Stimulated activated CD8-positive, alpha-beta memory T cell treated with anti-CD3 and anti-CD28 coated beads, Interleukin-7, amount 100 ng/mL, for 24 hours (primary cell): ENCODE results near the gene CCDC148.
"Not testable (repeated sequence)": the region's sequence is repeated elsewhere in the genome, so short reads cannot be mapped to it uniquely, and the experiment has no call there.

Experiments used
- DNase-seq: peaks from one replicate; pipeline ENCODE4 v3.0.0-alpha.2; 2020; ENCODE audit warnings: low read depth

CCDC148 gene

DNA sequence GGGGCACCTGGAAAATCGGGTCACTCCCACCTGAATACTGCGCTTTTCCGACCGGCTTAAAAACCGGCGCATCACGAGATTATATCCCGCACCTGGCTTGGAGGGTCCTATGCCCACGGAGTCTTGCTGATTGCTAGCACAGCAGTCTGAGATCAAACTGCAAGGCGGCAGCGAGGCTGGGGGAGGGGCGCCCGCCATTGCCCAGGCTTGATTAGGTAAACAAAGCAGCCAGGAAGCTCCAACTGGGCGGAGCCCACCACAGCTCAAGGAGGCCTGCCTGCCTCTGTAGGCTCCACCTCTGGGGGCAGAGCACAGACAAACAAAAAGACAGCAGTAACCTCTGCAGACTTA, 105.1 kb downstream of the CCDC148 start:
- DNase-seq: not testable (repeated sequence)

DNA sequence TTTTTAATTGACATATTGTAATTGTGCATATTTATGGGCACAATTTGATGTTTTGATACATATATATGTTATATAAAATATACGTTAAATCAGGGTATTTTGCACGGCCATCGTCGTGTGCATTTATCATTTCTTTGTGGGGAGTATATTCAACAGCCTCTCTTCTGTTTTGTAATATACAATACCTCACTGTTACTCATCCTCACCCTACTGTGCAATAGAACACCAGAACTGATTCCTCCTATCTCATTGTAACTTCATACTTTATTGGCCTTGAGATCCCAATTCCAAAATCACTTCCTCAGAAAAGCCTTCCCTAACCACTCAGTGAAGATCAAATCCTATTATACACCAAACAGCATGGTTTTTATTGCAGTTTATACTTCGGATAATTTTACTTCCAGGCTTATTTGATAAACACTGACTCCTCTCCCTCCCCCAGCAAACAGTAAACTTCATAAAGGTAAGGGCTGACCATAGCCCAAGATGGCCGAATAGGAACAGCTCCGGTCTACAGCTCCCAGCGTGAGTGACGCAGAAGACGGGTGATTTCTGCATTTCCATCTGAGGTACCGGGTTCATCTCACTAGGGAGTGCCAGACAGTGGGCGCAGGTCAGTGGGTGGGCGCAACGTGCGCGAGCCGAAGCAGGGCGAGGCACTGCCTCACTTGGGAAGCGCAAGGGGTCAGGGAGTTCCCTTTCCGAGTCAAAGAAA, 105.6 kb downstream of the CCDC148 start:
- DNase-seq: not testable (repeated sequence)

DNA sequence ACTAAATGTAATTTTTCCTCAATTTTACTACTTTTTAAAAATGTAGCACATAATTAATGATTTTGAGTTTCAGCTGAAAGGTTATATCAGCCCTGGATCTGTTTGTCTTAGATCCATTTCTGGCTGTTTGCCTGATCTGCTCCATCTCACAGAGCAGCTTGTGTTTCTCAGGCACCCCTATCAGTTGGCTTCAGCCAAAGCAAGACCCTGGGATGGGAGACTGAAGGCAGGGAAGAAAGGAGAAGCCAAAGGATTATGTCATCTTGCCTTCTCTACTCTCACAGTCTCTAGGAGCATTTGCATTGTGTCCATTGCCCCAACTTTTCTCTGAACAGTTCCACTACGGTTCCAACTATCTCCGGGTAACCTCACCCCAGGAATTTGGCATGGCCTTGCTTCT, 110.5 kb downstream of the CCDC148 start:
- no peak for DNase-seq

DNA sequence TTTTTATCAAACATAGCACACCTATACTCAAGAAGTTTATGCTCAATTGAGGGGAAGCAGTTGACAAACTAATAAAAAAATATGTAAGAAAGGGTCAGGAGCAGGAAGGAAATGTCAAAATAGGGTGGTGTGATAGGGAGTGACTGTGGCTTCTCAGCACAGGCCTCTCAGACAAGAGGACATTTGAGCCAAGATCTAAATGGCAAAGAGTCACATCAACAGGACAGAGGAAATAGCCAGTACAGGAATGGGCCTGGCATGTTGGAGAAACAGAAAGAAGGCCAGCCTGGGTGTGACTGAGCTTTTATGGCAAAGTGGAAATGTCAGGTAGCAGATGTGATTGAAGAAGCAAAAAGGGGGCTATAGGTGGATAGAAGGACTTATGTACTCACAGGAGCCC, 117.0 kb downstream of the CCDC148 start:
- DNase-seq: no peak

DNA sequence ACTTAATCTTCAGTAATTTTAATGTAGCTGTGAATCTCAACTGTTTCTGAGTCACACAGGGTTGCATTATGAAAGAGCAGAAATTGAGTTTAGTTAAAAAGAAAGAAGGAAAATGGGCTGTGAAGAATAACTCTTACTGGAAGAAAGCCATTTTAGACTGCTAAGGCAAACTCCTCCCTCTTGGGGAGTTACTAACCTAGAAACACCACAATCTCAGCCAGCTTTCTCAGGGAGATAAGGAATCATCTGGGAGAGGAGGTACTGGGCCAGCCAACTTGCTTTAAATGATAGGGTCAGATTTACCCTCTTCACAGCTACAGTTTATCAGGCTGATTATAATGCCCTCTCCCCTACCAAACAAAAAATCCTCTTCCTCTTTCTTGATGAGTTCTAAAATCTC, 119.5 kb downstream of the CCDC148 start:
- DNase-seq: no peak

DNA sequence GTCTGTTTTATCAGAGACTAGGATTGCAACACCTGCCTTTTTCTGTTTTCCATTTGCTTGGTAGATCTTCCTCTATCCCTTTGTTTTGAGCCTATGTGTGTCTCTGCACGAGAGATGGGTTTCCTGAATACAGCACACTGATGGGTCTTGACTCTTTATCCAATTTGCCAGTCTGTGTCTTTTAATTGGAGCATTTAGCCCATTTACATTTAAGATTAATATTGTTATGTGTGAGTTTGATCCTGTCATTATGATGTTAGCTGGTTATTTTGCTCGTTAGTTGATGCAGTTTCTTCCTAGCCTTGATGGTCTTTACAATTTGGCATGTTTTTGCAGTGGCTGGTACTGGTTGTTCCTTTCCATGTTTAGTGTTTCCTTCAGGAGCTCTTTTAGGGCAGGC, 124.8 kb downstream of the CCDC148 start:
- not testable (repeated sequence) for DNase-seq

DNA sequence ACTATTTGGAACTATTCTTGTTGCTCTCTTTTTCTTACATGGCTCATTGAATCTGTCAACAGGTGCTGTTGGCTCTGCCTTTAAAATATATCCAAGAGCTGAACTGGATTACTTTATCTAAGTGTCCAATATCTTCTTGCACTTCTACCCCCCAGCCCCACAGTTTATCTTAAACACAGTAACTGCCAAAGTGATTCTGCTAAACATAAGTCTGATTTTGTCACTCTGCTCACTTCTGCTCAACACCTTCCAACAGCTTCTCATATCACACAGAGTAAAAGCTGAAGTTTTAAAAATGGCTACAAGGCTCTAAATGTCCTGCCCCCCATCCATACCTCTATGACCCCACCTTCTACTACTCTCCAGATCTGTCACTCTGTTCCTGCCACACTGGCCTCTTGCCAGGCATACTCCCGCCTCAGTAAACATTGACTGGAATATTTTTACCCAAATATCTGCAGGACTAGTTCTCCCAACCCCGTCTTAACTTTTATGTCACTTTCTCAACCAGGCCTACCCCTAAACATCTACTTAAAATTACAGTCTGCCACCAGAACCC, 130.7 kb downstream of the CCDC148 start:
- DNase-seq: no peak

DNA sequence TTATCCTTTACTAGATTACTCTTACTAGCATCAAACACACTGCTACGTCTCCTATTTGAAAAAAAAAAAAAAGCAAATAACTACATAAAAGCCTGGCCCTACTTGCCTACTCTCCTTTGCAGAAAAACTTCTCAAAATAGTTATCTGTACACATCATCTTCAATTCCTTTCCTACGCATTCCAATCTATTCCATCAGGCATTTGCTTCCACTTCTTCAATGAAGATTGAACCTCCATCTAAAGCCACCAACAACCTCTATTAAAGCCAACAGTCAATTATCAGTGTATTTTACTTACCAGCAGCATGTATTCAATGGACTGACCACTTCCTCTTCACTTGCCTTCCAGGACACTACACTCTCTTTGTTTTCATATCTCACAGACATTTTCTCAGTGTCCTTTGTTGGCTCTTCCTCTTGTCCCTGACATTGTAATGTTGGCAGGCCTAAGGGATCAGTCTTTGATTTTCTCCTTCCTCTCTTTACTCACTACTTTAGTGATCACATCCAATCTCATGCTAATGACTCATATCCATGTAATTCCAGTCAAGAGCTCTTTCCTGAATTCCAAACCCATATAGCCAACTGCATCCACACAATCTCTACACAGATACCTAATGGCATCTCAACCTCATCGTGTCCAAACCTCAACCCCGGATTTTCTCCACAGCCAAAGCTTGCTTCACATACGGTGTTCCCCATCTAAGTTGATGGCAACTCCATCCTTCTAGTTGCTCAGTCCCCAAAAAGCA, 131.3 kb downstream of the CCDC148 start:
- no peak for DNase-seq

DNA sequence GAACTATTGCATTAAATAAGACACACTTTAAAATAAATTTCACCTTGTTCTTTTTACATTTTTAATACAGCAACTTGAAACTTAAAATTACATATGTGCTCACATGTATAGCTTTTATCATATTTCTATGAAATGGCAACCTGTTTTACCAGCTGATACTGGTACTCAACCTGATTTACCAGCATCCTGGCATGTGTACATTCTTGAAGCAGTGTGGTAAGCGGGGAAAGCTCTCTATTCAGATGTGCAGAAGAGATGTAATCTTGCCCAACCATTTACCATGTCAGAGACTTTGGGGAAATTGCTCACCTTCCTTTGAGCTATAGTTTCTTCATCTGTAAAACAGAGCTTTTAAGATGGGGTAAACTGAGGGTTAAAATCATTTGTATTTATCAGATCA, 133.2 kb downstream of the CCDC148 start:
- DNase-seq: no peak

DNA sequence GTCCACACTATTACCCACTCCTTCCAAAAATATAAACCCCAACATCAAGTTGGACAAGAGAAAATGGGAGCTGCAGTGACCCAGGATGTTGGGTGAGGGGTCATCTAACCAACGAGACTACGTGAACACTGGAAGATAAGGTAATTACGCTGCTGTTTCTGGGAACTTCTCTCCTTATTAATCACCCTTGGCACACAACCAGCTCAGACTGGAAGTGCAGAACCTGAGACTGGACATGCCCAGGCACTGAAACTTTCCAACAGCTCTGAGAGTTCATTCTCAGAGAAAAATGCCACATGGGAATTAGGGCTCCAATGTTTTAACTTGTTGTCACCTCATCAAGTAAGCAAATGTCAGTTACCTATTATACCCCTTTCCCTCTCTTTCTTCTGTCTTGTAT, 135.3 kb downstream of the CCDC148 start:
- no peak for DNase-seq

DNA sequence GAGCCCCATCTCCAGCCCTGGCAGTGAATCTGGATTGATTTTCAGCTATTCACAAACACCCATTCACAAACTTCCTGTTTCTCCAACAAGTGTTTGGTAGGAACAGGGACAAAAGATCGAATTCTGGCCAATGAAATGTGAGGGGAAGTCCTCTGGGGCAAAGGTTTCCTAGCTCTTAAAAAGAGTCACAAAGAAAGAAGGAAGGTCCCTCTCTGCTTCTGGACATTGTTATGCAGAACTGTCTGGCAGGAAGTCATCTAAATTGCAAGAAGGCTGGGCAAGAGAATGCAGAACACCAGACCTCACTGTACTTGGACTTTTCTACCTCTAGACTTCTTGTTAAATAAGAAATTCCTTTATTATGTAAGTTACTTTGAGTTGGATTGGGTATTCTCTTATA, 137.3 kb downstream of the CCDC148 start:
- no peak for DNase-seq

DNA sequence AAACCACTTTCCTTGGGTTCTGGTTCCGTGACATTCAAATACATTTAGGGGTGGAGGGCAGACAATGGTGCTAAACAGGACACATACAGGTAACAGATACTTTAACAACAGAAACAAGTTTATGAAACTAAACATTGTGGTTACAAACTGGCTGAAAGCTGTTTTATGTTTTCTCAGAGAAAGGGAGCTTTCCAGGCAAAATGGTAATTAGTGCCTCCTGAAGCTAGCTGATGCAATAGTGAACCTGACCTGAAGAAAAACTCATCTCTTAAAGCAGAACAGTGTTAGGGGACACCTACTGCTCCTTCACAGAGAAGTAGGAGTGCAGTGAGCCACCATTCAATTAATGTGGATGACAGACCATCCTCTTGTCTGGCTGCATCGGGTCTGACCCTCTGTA, 138.9 kb downstream of the CCDC148 start:
- no peak for DNase-seq

DNA sequence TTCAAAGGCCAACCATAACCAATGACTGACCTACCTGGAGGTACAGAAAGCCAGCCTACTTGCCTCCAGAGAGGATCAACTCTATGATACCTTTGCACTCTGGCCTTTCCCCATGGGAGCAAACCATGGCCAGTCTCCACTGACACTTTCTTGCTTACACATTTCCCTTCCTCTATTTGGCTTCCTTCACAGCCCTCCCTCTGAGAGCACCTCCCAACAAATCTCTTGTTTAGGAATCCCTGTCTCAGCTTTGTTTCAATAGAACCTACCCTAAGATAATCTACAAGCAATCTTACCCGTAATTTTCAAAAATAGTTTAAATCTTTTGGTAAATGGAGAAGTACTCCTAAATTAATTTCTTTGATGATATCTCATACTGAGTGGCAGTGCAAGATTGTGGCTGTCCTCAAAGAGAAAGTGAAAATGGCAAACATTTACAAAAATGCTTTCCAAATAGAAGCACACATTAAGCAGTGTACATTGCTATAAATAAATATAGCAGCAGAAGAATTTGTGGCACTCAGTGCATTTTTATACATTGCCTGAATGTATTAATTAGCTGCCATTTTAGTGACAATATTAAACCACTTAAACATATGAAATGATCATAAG, 140.6 kb downstream of the CCDC148 start:
- no peak for DNase-seq

DNA sequence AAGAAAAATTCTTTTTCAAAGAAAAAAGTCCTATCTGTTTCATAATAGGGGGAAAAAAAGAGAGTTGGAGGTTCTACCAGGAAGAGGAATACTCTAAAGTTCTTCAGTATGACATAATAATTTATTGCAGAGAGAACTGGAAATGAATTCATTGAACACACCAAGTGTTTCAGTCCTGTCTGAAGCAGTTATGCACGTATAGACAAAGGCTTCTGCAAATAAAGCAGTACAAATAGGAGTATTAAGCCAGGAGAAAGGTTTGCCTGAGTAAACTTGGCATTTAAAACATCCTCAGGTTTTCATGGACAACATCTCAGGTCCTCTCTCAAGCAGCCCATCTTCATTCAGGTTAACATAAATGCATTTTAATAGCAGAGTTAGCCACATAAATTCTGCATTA, 141.6 kb downstream of the CCDC148 start:
- no peak for DNase-seq

DNA sequence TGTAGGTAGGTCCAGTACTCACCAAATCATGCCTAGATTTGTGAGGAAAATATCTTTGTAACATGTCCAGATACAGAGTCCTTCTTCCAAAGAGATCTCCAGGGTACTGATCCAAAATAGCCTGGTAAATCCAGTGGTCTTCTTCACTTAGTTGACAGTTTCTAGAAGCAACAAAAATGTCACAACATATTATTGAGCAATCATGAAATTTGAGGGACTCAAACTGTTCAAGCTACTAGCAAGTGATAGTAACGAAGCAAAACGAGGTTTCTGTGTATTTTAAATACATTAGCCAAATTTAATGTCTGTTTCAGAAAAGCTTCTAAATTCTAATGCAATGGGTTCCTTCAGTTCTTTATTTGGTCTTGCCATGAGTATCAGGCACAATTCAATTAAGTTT, 142.8 kb downstream of the CCDC148 start:
- DNase-seq: no peak

DNA sequence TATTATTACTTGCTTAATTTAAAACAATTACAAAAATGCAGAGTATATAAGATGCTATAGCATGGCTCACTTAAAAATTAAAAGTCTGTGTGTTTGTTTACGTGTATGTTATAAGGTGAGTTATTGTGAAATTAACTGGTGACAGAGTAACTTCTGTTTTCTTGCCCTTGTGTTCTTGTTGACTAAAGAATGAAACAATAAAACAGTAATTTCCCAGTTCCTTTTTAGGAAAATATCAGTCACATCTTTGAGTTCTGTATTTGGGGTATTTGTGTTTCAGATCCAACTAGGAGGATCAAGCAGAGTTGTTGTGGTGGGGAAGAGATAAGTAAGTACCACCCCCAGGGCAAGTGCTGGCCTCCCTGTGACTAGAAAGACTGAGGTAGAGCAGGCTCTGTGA, 143.6 kb downstream of the CCDC148 start:
- no peak for DNase-seq

DNA sequence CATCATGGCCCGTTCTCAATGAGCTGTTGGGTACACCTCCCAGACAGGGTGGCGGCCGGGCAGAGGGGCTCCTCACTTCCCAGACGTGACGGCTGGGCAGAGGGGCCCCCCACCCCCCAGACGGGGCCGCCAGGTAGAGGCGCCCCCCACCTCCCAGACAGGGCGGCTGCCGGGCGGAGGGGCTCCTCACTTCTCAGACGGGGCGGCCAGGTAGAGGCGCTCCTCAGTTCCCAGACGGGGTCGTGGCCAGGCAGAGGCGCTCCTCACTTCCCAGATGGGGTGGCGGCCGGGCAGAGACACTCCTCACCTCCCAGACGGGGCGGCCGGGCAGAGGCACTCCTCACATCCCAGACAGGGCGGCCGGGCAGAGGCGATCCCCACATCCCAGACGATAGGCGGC, 146.1 kb downstream of the CCDC148 start:
- not testable (repeated sequence) for DNase-seq

DNA sequence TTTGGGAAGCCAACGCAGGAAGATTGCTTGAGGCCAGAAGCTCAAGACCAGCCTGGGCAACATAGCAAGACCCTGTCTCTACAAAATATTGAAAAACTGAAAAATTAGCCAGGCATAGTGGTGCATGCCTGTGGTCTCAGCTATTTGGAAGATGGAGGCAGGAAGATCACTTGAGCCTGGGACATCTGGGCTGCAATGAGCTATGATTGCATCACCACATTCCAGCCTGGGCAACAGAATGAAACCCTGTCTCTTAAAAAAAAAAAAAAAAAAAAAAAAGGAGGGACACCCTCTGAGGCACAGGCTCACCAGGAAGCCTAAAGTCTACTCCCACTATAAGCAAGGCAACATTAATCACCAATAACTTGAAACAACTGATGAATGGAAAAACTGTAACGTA, 151.1 kb downstream of the CCDC148 start:
- DNase-seq: no peak

DNA sequence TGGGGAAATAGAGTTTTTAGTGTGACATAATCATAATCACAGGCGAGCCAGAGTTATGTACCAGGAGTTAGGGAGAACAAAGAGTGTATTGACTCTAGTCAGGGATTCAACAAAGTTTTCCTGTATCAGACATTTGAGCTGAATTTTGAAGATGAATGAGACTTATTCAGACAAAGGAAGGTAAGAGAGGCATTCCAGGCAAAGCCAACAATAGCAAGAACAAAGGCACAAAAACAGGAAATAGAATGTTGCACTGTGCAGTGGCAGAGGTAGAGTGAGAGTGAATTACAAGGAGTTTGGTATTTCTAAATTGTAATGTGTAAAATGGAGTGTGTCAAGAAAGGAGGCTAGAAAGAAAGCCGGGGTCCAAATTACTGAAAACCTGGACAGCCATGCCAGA, 156.2 kb downstream of the CCDC148 start:
- no peak for DNase-seq

DNA sequence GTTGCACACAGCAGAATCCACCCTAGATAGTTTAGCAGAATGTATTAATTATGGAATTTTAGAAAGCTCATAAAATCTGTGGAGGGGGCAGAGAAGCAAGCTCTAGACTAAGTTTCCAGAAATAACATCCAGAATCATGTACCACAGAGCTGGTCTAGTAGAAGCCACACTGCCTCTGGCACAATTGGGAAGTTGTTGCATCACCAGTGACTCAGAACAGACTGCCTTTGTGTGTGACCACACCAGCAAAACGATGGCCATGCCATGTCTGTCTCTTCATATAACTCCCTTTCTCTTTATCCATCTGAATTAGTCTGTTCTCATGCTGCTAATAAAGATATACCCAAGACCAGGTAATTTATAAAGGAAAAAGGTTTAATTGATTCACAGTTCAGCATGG, 158.9 kb downstream of the CCDC148 start:
- no peak for DNase-seq

DNA sequence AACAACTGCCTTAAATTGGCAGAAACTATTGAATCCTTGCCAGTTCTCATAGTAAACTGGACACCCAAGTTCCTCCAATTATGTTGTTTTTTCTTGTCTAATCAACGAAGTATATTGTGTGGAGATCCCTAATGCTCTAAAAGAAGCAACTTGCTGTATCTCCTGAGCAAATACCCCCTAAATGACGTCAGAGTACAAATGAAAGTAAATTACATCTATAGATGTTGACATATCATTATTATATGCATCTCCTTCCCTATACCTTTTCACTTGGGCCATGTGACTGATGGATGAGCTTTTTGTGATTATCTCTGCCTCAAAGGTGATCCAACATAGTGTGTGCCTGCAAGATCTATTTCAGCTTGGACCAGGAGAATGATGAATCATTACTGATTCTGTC, 159.4 kb downstream of the CCDC148 start:
- no peak for DNase-seq

DNA sequence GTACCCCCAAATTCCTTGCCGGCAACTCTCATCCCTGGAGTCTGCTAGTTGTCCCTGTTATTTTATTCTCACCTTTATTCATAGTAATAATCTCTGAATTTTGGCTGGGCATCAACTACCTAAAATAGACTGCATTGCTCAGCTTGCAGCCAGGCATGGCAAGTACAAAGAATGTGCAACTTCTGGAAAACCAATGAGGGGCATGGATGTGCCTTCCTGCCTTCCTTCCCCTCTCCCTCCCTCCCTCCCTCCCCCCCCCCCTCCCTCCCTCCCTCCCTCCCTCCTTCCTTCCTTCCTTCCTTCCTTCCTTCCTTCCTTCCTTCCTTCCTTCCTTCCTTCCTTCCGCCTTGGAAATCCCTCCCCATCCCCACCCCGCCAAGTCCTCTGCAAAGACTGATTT, 162.8 kb downstream of the CCDC148 start:
- no peak for DNase-seq

DNA sequence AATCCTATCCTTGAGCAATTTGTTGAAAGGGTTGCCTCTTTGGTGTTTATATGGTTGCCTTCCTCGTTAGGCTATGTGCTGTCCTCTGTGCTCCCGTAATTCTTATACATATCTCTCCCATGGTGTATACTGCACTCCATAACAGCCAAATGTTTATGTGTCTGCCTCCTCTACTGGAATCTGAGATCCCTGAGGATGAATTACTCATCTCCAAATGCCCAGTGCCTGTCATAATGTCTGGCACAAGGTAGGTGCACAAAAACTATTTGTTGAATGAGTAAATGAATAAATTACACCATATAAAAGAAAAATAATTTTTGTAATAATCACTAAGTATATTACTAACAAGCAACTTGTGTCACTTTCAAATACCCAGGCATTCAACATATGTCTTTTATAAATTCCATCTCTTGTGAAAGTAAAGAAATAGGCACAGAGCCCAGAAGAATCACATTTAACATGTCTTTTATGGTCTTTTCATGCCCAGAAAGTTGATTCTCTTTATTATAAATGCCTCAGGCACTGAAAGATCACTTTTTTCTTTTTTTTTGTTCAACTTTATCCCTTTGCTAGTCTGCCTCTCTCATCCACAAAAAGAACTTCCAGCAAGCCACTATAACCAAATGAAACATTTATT, 164.9 kb downstream of the CCDC148 start:
- DNase-seq: no peak
